22Rv1 (cell line): ENCODE measurements around the gene SERTAD4.

Experiments used
- ZFX ChIP-seq: fragments of 450-650 bp; IDR thresholded peaks from 2 replicates; pipeline ENCODE4 v1.6.1; 2017; ENCODE audit warnings: antibody characterized with exemption, borderline replicate concordance
- TF ChIP-seq, protein P1 (sequence below): fragments of 450-650 bp; IDR thresholded peaks from 2 replicates; pipeline ENCODE4 v1.5.1; 2017; ENCODE audit warnings: mild to moderate bottlenecking

DNA sequence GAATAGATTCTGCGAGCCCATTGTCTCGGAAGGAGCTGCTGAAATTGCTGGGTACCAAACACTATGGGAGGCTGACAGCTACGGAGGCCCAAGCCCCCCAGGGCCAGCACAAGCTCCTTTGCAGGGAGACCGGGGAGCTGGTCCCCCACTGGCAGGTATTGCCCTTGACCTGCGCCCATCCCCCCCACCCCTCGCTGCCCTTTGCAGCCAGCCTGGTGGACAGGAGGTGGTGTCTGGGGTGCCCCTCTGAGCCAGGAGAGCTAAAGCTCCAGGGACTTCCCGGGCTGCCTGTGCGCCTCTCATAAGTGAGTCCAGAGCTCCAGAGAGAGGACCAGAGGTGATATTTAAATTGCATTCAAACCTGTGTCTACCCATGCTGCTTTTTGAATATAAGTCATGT lies 5.4 kb downstream of the SERTAD4 start:
- TF ChIP-seq, protein P1, sequence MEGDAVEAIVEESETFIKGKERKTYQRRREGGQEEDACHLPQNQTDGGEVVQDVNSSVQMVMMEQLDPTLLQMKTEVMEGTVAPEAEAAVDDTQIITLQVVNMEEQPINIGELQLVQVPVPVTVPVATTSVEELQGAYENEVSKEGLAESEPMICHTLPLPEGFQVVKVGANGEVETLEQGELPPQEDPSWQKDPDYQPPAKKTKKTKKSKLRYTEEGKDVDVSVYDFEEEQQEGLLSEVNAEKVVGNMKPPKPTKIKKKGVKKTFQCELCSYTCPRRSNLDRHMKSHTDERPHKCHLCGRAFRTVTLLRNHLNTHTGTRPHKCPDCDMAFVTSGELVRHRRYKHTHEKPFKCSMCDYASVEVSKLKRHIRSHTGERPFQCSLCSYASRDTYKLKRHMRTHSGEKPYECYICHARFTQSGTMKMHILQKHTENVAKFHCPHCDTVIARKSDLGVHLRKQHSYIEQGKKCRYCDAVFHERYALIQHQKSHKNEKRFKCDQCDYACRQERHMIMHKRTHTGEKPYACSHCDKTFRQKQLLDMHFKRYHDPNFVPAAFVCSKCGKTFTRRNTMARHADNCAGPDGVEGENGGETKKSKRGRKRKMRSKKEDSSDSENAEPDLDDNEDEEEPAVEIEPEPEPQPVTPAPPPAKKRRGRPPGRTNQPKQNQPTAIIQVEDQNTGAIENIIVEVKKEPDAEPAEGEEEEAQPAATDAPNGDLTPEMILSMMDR = no peak
- TF ChIP-seq ZFX = no peak
